Endothelial cell of umbilical vein (primary cell): ENCODE results near the gene MCTP1. TPM values are rescaled to one million over a fixed set of nuclear protein-coding genes. Genes with fewer than 3 reads are reported as not detected.

ENCODE experiments used
- BruUV-seq: library from RNA; stranded (reverse); fragments of 400-500 nt; replicated peaks from 2 replicates; lab custom pipeline; 2021; lab: Mats Ljungman, UMichigan
- CTCF ChIA-PET: fragments of 300-600, 350-600 bp; sonication (Branson Sonifier 250); formaldehyde crosslinking; loops from one replicate; lab custom pipeline; 2021; ENCODE audit warnings: antibody characterized with exemption, inconsistent platforms; lab: Charles Lee
- POLR2A ChIA-PET: fragments of 300-600, 350-600 bp; sonication (Branson Sonifier 250); formaldehyde crosslinking; loops from one replicate; lab custom pipeline; 2021; ENCODE audit warnings: antibody characterized with exemption, inconsistent platforms; lab: Charles Lee
- DNase-seq: peaks from one replicate; pipeline ENCODE4 v3.0.0-alpha.2; 2011; ENCODE audit warnings: low read depth, low spot score
- FAIRE-seq: peaks from 2 replicates; lab custom pipeline; 2011; peaks lifted over from hg19 to GRCh38; lab: Jason Lieb, UNC
- H2AFZ ChIP-seq: 2 replicates; pipeline ENCODE4 v1.6.0; 2012; ENCODE audit warnings: low read depth, low read length, control low read depth, inconsistent platforms
- H3K27ac ChIP-seq: 2 replicates; pipeline ENCODE4 v1.5.1; 2011; ENCODE audit warnings: low read depth, mild to moderate bottlenecking, control low read depth, low read length, moderate library complexity; ENCODE audit not compliant: insufficient read depth
- H3K27me3 ChIP-seq, 2 experiments: 2 replicates each; pipeline versions ENCODE4 v1.6.0 to v1.6.1; 2011; ENCODE audit warnings: low read length in 2 of 2, mixed read lengths in 1 of 2; ENCODE audit not compliant: control insufficient read depth in 2 of 2, insufficient read depth in 2 of 2
- H3K36me3 ChIP-seq, 2 experiments: 2 replicates in 1 of 2; 3 replicates in 1 of 2; pipeline ENCODE4 v1.5.1; 2011; ENCODE audit warnings: low read length in 2 of 2, mild to moderate bottlenecking in 1 of 2, moderate library complexity in 1 of 2; ENCODE audit not compliant: control insufficient read depth in 2 of 2, insufficient read depth in 2 of 2; ENCODE audit errors: extremely low read depth in 1 of 2
- H3K4me1 ChIP-seq: 3 replicates; pipeline ENCODE4 v1.5.1; 2011; ENCODE audit warnings: mild to moderate bottlenecking, low read length; ENCODE audit not compliant: control insufficient read depth, insufficient read depth; ENCODE audit errors: extremely low read depth
- H3K4me2 ChIP-seq: 2 replicates; pipeline ENCODE4 v1.6.1; 2011; ENCODE audit warnings: low read length, control low read depth, mixed read lengths; ENCODE audit not compliant: insufficient read depth
- H3K4me3 ChIP-seq, 3 experiments: fragments of 200-600 bp in 1 of 3; sonication (generic), shearing (Covaris generic) in 1 of 3; replicated peaks in 1 of 3; 2 replicates each; pipeline ENCODE4 v1.5.1; 2011 to 2016; ENCODE audit warnings: control low read depth in 3 of 3, low read length in 3 of 3, mild to moderate bottlenecking in 2 of 3, inconsistent platforms in 1 of 3, low read depth in 1 of 3, moderate library complexity in 1 of 3; ENCODE audit not compliant: insufficient read depth in 1 of 3
- H3K79me2 ChIP-seq: 2 replicates; pipeline ENCODE4 v1.6.0; 2012; ENCODE audit warnings: low read length, inconsistent platforms; ENCODE audit not compliant: control insufficient read depth, insufficient read depth
- H3K9ac ChIP-seq: replicated peaks from 2 replicates; pipeline ENCODE3; 2011; ENCODE audit warnings: low read length, control low read depth; ENCODE audit not compliant: insufficient read depth; ENCODE audit errors: extremely low read depth
- H3K9me1 ChIP-seq: replicated peaks from 3 replicates; pipeline ENCODE4 v1.6.0; 2011; ENCODE audit warnings: mild to moderate bottlenecking, low read length; ENCODE audit not compliant: control insufficient read depth, insufficient read depth; ENCODE audit errors: extremely low read depth
- H3K9me3 ChIP-seq: replicated peaks from 2 replicates; pipeline ENCODE4 v1.5.1; 2012; ENCODE audit warnings: low read length, inconsistent platforms; ENCODE audit not compliant: control insufficient read depth, insufficient read depth
- H4K20me1 ChIP-seq: replicated peaks from 2 replicates; pipeline ENCODE3; 2011; ENCODE audit warnings: mild to moderate bottlenecking, low read length; ENCODE audit not compliant: control insufficient read depth, insufficient read depth; ENCODE audit errors: extremely low read depth
- CTCF ChIP-seq, 2 donors: IDR thresholded peaks; 1 replicate in 1 of 2; 2 replicates in 1 of 2; pipeline ENCODE4 v1.5.1; 2011; ENCODE audit warnings: low read length in 2 of 2, mild to moderate bottlenecking in 2 of 2, moderate library complexity in 2 of 2, control low read depth in 1 of 2, inconsistent platforms in 1 of 2, low read depth in 1 of 2; ENCODE audit not compliant: insufficient read depth in 1 of 2; ENCODE audit errors: extremely low read depth in 1 of 2
- POLR2AphosphoS5 ChIP-seq: IDR thresholded peaks from 2 replicates; pipeline ENCODE4 v1.6.1; 2012; ENCODE audit warnings: low read depth, mild to moderate bottlenecking, control low read depth, low read length, moderate library complexity; ENCODE audit not compliant: insufficient read depth
- dilution Hi-C: fragments of 300-500 bp; cut with MboI; formaldehyde crosslinking; loops from one replicate; pipeline ENCODE4 v1.15.0; 2019; ENCODE audit warnings: low sequenced_read_pairs; ENCODE audit not compliant: extremely low pct_ligation_motif_present
- intact Hi-C: fragments of 100-400 bp; cut with micrococcal nuclease; formaldehyde crosslinking; loops from one replicate; pipeline ENCODE4 v1.10.0; 2022
- polyA plus RNA-seq, 4 experiments: library from polyadenylated mRNA; depleted of rRNA in 3 of 4; stranded (reverse) in 3 of 4; unstranded in 1 of 4; fragments of >200 nt; gene quantifications; 2 replicates each; pipeline versions ENCODE4 v1.2.1 to v1.2.3, GENCODE V29; 2011 to 2012; ENCODE audit warnings: missing spikeins in 1 of 4
- total RNA-seq: library from RNA; stranded (reverse); gene quantifications from 2 replicates; pipeline ENCODE4 v1.2.3, GENCODE V29; 2021

MCTP1 gene
- total and polyA plus RNA-seq, 2 donors (not counting 3 experiments of a cell fraction or from before 2014, with no cell fraction given) = 79.3 to 203 TPM

GRCh38 chr5:94675965-94676618, 608.8 kb downstream of the MCTP1 start:
- POLR2A ChIA-PET = no interaction called here
- H4K20me1 ChIP-seq = no peaks in the 10 kb centered on the region

More at GRCh38 chr5:94675965-94676618, 608.8 kb downstream of the MCTP1 start:
- dilution Hi-C loops (no loop called here), intact Hi-C loops (loop anchor here (1.0 kb wide), 1 partner anchor 10 kb away; no protein-coding TSS in a partner anchor)
- Histone ChIP-seq H3K9me3 (no peaks in the 10 kb centered on the region), H3K4me3 (no peak overlapping the region), H3K9me1 (no peaks in the 10 kb centered on the region), H3K27me3 (no peaks in the 10 kb centered on the region), H3K4me1 (peaks cover 5% of the 10 kb centered on the region), H3K79me2 (no peaks in the 10 kb centered on the region), H3K36me3 (no peaks in the 10 kb centered on the region), H3K9ac (no peak overlapping the region), H2AFZ (no peak overlapping the region), H3K4me2 (no peak overlapping the region), H3K27ac (no peak overlapping the region)
- no TSS peak for BruUV-seq
- DNase-seq (no peak), FAIRE-seq (no peak)
- TF ChIP-seq POLR2AphosphoS5 (no peak), CTCF (IDR thresholded peaks at IDR 0.05; ENCODE audit: extremely low read depth in 1 of 2, insufficient read depth in 1 of 2, low read depth in 1 of 2, low read length in 2 of 2) (no peak)
- CTCF ChIA-PET = interaction anchor here (0.8 to 2.1 kb wide), 2 partner anchors 17 to 62 kb away, joined by 3 to 7 read pairs; no protein-coding TSS in a partner anchor
